ENCODE results near the gene CPEB4.

CPEB4 gene

GRCh38 chr5:173858670-173859407 is 29.3 kb upstream of the CPEB4 start:
- no peak for DNase-seq (ENCODE audit: low read depth)

- DNase-seq (ENCODE audit: low read depth): no peak
These were observed 28.6 kb upstream of the CPEB4 start for GRCh38 chr5:173859408-173860159.

- no peak for DNase-seq (ENCODE audit: low read depth)
These were observed 26.1 kb upstream of the CPEB4 start for GRCh38 chr5:173862047-173862477.

- DNase-seq (ENCODE audit: low read depth): no peak
These were observed 24.8 kb upstream of the CPEB4 start for GRCh38 chr5:173863359-173863758.

- DNase-seq (ENCODE audit: low read depth): no peak
These were observed 23.8 kb upstream of the CPEB4 start for GRCh38 chr5:173864126-173865050.

GRCh38 chr5:173866243-173866857 is 21.8 kb upstream of the CPEB4 start:
- no peak for DNase-seq (ENCODE audit: low read depth)

- DNase-seq (ENCODE audit: low read depth): no peak
These were observed 21.1 kb upstream of the CPEB4 start for GRCh38 chr5:173866858-173867679.

GRCh38 chr5:173868096-173868880 is 19.9 kb upstream of the CPEB4 start:
- no peak for DNase-seq (ENCODE audit: low read depth)

GRCh38 chr5:173869316-173869715 is 18.8 kb upstream of the CPEB4 start:
- no peak for DNase-seq (ENCODE audit: low read depth)

- no peak for DNase-seq (ENCODE audit: low read depth)
These were observed 15.2 kb upstream of the CPEB4 start for GRCh38 chr5:173872957-173873305.

- no peak for DNase-seq (ENCODE audit: low read depth)
These were observed 14.7 kb upstream of the CPEB4 start for GRCh38 chr5:173873306-173873922.

- DNase-seq (ENCODE audit: low read depth): no peak
These were observed 13.0 kb upstream of the CPEB4 start for GRCh38 chr5:173875189-173875588.

- no peak for DNase-seq (ENCODE audit: low read depth)
These were observed 9.8 kb upstream of the CPEB4 start for GRCh38 chr5:173878224-173878967.

GRCh38 chr5:173880306-173880985 is 7.7 kb upstream of the CPEB4 start:
- DNase-seq (ENCODE audit: low read depth): no peak

GRCh38 chr5:173881811-173882575 is 6.2 kb upstream of the CPEB4 start:
- no peak for DNase-seq (ENCODE audit: low read depth)

GRCh38 chr5:173882632-173883031 is 5.5 kb upstream of the CPEB4 start:
- no peak for DNase-seq (ENCODE audit: low read depth)

- no peak for DNase-seq (ENCODE audit: low read depth)
These were observed 4.7 kb upstream of the CPEB4 start for GRCh38 chr5:173883347-173883924.

Data from activated gamma-delta T cell treated with anti-CD3 and anti-CD28 coated beads, Interleukin-2, amount 50 U/mL, for 16 hours (primary cell).